Stimulated activated CD4-positive, alpha-beta T cell treated with anti-CD3 and anti-CD28 coated beads, Interleukin-2, amount 100 ng/mL, for 24 hours (primary cell): Measurements from ENCODE around the gene PLK5.
"Not testable (repeated sequence)": the region's sequence is repeated elsewhere in the genome, so short reads cannot be mapped to it uniquely, and the experiment has no call there.

Experiments used
- DNase-seq, 2 donors: peaks; one replicate each; pipeline ENCODE4 v3.0.0-alpha.2; 2020

The PLK5 gene

DNA sequence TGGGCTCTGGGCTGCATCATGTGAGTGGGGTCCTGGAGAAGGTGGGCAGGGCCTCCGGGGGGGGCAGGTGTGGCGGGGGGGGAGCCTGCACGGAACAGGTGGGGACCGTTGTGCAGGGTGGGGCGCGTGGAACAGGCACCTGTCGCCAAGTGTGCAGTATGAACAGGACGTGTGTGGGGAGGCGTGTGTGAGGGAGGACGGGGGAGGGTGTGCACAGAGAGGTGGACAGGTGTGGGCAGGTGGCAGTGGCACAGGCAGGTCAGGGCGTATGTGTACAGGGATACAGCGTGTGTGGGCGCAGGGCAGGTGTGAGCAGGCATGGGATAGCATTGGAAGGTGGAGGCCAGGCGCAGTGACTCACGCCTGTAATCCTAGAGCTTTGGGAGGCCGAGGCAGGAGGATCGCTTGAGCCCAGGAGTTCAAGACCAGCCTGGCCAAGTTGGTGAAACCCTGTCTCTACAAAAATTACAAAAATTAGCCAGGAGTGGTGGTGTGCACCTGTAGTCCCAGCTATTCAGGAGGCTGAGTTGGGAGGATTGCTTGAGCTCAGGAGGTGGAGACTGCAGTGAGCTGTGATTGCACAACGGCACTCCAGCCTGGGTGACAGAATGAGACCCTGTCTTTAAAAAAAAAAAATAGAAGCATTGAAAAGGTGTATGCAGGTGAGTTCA, 3.2 kb downstream of the PLK5 start:
- DNase-seq = no peak

- DNase-seq = no peak
These were observed 3.9 kb downstream of the PLK5 start for GRCh38 chr19:1527650-1528309.

DNA sequence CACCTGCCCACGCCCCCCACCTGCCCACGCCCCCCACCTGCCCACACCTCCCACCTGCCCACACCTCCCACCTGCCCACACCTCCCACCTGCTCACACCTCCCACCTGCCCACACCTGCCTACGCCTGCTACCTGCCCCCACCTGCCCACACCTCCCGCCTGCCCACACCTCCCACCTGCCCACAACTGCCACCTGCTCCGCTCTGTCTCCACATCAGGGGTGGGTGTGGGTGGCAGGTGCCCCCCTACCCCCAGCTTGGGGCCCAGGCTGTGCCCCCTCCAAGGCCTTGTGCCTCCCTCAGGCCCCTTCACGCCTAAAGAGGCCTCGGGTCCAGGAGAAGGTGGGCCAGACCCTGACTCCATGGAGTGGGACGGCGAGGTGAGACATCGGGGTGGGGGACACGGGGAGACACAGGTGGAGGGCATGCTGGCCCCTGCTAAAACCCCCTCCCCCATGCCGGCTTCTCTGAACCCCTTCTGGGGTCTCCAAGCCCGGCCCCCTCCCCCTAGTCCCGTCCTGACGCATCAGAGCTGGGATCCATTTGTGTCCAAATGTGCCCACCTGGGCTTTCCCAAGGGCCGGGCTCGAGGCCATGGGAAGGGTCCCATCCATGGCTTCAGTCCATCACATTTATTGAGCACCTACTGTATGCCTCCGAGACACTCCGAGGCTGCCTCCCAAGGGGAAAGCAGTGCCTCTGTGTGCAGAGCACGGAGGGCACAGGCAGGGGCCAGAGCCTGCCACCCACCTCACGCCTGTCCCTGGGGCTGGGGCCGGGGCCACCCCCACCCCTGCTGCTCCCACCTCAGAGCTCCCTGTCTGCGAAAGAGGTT, 4.9 kb downstream of the PLK5 start:
- DNase-seq = no peak

DNA sequence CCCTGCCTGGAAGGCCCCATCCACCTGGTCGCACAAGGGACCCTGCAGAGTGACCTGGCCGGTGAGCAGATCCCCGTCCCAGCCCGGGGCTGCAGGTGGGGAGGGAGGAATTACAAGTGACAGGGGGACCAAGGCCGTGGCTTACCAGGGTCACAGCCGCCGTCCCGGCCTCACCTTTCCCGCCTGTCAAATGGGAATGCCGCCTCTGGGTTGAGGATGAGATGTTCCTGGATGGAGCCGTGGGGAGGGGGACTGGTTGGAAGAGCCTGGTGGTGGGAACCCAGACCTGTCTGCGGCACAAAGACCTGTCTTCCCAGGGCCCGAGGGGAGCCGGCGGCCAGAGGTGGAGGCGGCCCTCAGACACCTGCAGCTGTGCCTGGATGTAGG, 5.5 kb downstream of the PLK5 start:
- DNase-seq = no peak

- DNase-seq = not testable (repeated sequence)
These were observed 7.0 kb downstream of the PLK5 start for GRCh38 chr19:1530856-1531255.

DNA sequence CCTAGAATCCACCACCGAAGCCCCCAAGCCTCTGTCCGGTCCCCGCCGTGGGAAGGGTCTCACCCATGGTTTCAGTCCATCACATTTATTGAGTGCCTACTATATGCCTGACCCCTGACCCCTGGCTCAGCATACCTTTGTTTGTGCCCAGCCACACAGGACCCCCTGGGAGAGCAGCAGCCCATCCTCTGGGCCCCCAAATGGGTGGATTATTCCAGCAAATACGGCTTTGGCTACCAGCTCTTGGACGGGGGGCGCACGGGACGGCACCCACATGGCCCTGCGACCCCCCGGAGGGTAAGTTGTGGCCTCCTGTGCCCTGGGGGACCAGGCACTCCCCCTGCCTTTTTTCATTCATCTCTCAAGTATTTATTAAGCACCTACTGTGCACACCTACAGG, 7.7 kb downstream of the PLK5 start:
- no peak for DNase-seq

DNA sequence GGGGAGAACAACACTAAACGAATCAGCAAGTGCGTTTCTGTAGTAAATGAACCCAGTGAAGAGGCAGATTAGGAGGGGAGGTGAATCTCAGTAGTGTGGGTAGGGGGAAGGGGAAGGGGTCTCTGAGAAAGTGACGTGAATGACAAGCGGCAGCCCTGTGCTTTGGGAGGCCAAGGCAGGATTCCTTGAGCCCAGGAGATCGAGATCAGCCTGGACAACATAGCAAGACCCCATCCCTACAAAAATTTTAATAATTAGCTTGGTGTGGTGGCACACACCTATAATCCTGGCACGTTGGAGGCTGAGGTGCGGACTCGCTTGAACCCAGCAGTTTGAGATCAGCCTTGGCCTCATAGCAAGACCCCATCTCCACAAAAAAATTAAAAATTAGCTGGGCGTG, 8.1 kb downstream of the PLK5 start:
- DNase-seq = no peak

- no peak for DNase-seq
These were observed 9.8 kb downstream of the PLK5 start for GRCh38 chr19:1533510-1534150.

- no peak for DNase-seq
These were observed 11.1 kb downstream of the PLK5 start for GRCh38 chr19:1534972-1535371.

DNA sequence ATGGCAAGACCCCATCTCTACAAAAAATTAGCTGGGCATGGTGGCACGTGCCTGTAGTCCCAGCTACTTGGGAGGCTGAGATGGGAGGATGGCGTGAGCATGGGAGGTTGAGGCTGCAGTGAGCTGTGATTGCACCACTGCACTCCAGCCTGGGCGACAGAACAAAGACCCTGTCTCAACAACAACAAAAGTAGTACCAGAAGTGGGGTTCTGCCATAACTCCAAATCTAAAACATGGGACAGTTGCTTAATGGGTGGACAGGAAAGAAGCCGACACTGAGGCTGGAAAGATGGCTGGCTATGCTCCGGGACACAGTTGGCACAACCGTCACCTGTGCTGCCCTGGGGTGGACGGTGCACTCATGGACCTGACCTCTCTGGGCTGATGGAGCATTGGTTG, 11.8 kb downstream of the PLK5 start:
- DNase-seq = not testable (repeated sequence)

- no peak for DNase-seq
These were observed 15.1 kb downstream of the PLK5 start for GRCh38 chr19:1538978-1539377.

GRCh38 chr19:1539749-1540148, 15.9 kb downstream of the PLK5 start:
- DNase-seq = not testable (repeated sequence)

DNA sequence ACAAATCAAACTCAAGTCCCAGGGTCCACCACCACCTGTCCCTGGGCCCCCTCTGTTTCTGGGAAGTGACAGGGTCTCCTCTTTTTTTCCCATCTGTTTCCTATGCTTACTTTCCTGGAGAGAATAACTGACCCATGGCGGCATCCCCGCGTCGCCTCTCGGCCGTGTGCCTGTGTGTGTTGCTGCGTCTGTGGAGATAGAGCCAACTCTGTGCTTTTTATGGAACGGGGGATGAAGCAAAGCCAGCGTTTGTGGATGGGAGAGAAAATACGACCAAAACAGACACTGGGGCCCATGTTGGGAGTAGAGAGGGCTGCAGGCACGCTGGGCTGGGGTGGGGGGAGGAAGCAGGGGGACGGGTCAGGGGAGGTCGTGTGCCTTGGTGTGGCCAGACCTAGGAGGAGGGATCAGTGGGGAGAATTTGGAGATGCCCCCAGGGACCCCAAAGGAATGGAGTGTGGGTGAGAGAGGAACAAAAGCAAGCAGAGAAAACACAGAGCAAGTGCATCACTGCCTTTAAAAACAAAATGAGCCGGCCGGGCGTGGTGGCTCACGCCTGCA, 16.6 kb downstream of the PLK5 start:
- no peak for DNase-seq

GRCh38 chr19:1549332-1549945, 25.6 kb downstream of the PLK5 start:
- DNase-seq = no peak

- no peak for DNase-seq
These were observed 27.5 kb downstream of the PLK5 start for GRCh38 chr19:1551068-1552040.

GRCh38 chr19:1553415-1553814, 29.5 kb downstream of the PLK5 start:
- DNase-seq = no peak

- DNase-seq = no peak
These were observed 31.1 kb downstream of the PLK5 start for GRCh38 chr19:1554968-1555367.

- no peak for DNase-seq
These were observed 31.9 kb downstream of the PLK5 start for GRCh38 chr19:1555487-1556389.

DNA sequence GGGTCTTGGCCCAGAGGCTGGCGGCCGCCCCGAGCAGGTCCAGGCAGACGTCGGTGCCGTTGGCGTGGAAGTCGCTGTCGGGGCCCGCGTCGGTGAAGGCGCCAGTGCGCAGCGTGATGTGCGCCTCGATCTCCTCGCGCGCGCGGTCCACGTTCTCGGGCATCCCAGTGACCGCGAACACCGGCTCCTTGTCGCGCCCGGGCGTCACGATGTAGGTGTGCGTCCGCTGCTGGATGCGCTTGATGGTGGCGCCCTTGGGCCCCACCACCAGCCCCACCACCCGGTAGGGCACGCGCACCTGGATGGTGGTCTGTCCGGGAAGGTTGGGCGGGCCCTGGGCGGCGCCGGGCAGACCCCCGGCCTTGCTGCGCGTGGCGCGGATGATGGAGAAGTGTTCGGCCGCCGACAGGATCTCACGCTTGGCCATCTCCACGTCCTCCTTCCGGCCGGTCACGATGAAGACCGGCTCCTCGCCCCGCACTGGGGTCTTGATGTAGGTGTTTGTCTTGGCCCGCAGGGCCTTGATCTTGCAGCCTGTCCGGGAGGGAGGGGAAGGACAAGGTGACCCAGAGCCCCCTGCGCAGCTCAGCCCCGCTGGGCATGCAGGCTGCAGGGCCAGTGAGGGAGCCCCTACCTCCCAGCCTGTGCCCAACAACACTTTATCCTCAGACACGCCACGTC, 32.7 kb downstream of the PLK5 start:
- DNase-seq = no peak

DNA sequence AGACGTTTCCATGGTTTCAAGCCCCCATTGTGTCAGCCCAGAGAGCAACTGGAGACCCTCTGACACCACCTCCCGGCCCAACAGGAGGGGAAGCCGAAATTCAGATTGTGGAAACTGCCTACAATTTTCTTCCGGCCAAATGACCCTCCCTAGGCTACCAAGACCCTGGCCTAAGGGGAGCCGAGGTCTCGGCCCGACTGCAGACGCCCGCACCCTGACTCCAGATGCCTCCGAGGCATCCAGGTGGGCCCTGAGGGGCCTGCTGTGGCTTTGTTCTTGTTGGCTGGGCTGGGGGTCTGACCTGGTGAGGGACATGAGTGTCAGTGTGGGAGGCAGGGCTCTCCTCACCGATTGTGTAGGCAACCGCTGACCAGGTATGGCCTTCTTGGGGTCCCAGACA, 34.7 kb downstream of the PLK5 start:
- DNase-seq = no peak
